NCI-H1105 (cell line): ENCODE measurements around the gene IGF1R.
A peak's percentile ranks its signal among the peaks of the same experiment; 100 is the strongest.

Experiments
- DNase-seq: peaks from one replicate; lab custom pipeline; 2025; lab: John Stamatoyannopoulos, UW

The IGF1R gene

GRCh38 chr15:98746375-98747155, 98.2 kb downstream of the IGF1R start:
- DNase-seq, result peak; percentile 17

- no peak for DNase-seq
Observed at GRCh38 chr15:98751767-98752166, 103.4 kb downstream of the IGF1R start.

DNA sequence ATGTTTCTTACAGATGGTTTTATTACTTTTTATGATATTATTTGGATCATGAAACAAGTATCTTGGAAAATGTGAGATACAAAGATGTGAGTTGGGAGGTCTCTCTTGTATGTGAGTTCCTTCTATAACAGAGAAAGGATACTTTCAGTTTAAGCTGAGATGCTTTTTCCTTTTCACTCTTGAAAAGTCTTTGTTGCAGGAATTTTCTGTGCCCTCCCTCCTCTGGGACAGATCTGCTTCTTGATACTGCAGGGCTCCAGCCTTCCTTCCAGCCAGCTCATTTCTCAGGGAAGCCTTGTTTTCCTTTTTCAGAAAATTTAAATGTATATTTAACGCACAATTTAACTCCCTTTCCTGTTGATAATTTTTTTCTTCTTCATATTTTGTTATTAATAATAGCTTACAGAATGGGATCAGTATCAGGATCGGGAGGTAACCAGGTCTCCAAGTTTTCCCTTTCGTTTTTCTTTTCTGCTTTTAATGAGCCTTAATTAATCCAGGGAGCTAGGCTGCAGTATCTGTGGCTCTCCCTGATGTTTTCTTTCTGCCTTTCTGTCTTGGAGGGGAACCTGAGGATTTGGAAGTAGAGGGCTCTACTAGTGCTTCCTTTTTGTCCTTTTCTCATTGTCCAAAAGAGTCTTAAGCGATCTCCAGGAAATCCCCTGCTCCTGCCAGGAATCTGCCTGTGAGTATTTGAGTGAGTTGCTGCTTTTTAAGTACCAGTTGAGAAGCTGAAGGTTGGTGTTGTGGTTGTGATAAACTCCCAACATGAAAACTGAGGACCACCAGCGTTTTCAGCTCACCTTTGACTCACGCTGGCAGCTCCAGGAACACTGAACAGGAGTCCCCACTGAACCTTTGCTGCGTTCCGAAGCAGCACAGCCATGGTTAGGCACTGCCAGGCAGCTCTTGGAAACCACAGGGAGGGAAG, 105.7 kb downstream of the IGF1R start:
- no peak for DNase-seq

DNA sequence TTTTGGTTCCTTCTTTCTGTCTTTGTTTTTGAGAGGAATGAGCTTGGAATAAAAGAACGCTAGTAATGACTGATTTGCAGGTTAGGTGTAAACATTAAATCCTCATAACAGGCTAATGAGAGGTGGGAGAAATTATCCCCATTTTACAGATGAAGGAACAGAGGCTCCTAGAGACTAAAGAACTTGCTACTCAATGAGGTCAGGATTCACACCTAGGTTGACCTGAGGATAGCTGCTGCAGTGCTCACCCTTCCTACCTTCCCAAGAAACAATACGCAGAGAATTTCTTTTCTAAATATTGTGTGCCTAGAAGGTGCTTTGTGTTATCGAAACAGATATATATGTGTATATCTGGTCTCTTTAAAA, 106.3 kb downstream of the IGF1R start:
- no peak for DNase-seq

DNA sequence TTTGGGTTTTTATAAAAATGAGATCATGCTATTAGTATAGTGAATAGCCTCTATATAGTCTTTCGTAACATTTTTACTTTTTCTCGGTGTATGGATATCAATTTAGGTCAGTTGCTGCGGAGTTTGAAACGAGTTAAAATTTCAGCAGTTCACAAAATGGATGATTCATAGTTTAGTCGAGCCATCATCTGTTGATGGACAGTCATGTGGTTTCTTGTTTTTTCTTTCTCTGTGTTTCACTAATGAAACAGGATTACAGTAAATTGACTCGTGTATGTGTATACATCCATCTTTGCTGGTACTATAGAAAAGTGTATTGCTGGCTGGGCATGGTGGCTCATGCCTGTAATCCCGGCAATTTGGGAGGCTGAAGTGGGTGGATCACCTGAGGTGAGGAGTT, 106.8 kb downstream of the IGF1R start:
- no peak for DNase-seq

- no peak for DNase-seq
Observed at GRCh38 chr15:98755781-98756180, 107.4 kb downstream of the IGF1R start.

DNA sequence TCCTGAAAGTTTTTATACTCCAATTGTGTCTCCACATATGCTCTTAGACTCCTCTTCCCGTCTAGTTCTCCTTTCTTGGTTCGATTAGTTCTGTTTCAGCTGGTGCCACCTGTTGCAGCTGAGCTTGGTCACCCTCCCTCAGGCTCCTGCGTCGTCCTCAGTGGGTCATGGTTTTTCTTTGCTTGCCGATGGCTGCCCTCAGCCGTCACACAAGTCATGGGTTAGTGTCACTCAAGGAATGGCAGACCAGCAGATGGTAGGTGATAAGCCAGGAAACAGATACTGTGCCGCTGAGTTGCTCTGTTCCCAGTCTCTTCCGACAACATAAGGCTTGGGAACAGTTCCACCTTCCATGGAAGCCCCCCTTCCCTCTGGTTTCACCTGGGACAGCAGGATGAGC, 109.9 kb downstream of the IGF1R start:
- no peak for DNase-seq

GRCh38 chr15:98759277-98759676, 110.9 kb downstream of the IGF1R start:
- DNase-seq, result no peak

GRCh38 chr15:98760112-98760826, 111.9 kb downstream of the IGF1R start:
- DNase-seq, result peak; percentile 40

GRCh38 chr15:98760975-98761374, 112.6 kb downstream of the IGF1R start:
- DNase-seq, result no peak

- no peak for DNase-seq
Observed at GRCh38 chr15:98763179-98763578, 114.8 kb downstream of the IGF1R start.

DNA sequence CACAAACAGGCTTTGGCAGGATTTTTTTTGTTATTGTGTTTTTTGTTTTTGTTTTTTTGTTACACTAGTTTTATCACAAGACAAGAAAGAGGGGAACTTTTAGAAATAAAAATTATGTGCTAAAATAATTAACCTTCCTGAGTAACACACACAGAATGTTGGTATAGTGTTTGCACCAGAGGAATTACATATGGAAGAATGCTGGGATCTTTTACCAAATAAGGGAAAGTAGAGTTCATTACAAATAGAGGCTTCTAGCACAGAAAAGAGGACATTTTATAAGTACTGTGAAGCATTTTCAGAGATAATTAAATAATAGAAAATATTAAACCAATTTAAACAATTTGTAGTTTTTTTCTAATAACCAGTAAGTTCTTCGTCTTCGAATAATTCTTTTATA, 116.0 kb downstream of the IGF1R start:
- DNase-seq, result no peak

- DNase-seq, result no peak
Observed at GRCh38 chr15:98765610-98766009, 117.3 kb downstream of the IGF1R start.

DNA sequence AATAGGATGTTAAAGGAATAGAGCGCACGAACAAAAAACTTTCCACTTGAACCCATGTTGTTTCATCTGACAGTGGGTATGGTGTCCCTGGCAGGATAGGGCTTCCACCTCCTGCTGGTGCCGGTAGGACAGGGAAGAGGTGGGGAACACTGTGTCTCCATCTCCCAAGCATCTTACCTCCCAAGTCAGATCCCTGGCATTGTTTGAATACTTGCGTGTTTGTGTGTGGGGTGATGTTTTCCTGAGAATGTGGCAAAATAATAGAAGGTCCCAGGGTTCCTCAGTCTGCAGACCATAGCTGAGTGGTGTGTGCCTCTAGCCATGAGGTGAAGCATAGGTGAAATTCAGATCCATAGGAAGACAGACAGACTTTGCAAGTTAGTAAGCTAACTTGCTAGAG, 119.4 kb downstream of the IGF1R start:
- no peak for DNase-seq

DNA sequence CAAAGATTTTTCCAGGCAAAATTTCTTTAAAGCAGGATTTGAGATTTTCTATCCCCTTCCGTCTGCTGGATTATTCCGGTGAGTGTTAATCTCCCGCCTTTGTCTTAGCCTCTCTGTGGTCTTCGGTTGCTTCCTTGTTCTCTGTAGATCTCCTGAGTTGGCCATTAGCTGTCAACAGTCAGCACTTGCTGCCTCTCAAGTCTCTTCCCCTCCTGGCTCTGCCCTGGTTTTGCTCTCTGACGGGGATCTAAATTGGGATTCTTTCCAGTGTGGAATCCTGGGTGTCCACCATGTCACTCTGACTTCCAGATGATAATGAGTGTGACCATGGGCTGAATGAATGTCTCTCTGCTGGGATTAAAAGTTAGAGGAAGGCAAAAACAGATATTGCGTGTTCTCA, 121.5 kb downstream of the IGF1R start:
- DNase-seq, result no peak

- no peak for DNase-seq
Observed at GRCh38 chr15:98770984-98771383, 122.6 kb downstream of the IGF1R start.

GRCh38 chr15:98771541-98771940, 123.2 kb downstream of the IGF1R start:
- DNase-seq, result no peak

GRCh38 chr15:98772895-98773294, 124.6 kb downstream of the IGF1R start:
- no peak for DNase-seq

DNA sequence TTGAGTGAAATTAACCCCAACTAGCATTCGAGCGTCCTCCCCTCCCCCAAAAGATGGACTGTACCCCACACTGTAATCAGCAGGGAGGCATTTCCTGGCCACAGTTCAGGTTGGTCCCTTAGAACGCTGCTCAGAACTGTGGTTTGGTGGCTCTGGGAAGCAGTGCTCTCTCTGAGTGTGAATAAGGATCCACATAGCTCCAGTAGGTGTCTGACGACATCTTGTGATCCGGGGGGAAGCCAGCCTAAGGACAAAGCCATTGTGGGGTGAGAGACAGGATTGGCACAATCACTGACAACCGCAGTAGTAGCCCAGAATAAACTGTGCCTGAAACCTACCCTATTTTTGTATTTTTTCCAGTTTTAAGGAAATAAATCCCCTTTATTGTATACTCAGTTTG, 125.3 kb downstream of the IGF1R start:
- DNase-seq, result no peak

DNA sequence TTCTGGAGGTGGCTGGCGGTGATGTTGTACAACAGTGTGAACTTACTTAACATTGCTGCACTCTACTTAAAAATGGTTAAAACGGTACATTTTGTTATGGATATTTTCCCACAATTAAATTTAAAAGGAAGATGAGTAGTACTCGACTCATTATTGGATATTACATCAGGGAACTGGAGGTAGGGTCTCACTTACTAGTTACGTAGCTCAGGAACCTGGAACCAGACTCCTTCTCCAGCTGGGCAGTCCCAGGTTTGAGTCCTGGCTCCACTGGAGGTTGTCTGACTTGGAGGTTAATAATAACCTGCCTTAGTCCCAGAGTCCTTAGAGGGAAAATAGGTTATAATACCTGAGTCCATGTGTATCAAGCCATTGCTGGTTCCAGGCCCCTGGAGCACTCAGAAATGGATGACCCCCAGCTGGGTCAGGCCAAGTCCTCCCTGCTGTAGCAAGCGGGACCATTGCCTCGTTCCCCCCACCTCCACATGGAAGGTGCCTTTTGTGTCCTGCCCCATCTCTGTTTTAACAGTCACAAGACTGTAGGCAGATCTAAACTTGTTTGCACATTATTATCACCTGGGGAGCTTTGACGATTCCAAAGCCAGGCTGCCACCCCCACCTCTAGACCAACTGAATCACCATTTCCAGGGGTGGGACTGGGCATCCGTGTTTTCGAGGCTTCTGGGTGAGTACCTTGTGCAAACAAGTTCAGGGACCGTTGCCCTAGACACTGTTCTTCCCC, 126.6 kb downstream of the IGF1R start:
- no peak for DNase-seq

DNA sequence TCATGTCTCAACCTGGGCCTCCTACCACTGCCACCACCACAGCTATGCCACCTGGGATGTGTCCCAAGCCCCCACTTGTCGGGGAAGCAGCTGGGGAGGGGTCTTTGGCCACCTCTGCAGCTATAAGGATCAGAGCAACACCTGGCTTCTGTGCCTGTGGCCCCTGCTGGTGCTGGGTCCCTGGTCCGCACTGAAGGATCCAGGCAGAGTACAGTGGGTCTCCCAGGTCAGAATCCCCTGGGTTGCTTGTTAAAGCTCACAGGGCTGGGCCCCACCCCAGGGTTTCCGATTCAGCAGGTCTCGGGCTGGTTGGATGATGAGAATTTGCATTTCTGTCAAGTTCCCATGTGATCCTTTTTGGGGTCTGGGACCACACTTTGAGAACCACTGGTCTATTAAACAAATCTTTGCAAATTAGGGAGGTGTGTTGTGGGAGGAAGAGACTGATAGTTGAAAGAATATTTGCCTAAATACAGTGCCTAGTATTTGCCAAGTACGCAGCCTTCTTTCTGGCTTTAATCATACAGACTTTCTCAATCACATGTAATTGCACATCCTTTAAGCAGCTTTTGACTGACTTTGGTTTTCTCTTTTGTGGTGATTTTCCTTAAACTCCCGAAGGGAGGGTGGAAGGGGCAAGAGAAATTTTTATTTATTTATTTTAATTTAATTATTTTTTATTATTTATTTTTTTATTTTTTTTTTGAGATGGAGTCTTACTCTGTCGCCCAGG, 127.3 kb downstream of the IGF1R start:
- no peak for DNase-seq
